GM21528 (cell line): ENCODE data around the gene ANKRD44.
A peak's percentile ranks its signal among the peaks of the same experiment; 100 is the strongest.
"Not testable (repeated sequence)": the region's sequence is repeated elsewhere in the genome, so short reads cannot be mapped to it uniquely, and the experiment has no call there.

ENCODE experiments used
- ATAC-seq: cut with Tn5 transposase; IDR thresholded peaks from one replicate; pipeline ENCODE4 v1.9.1; 2021; ENCODE audit warnings: mild to moderate bottlenecking, moderate library complexity; ENCODE audit not compliant: unreplicated experiment, low FRiP score

Gene ANKRD44

GRCh38 chr2:197294260-197294659, 16.3 kb downstream of the ANKRD44 start:
- peak; percentile 44 for ATAC-seq

GRCh38 chr2:197293252-197294007, 17.1 kb downstream of the ANKRD44 start:
- peak; percentile 42 for ATAC-seq

- no peak for ATAC-seq
Measured at GRCh38 chr2:197292619-197293018, 18.0 kb downstream of the ANKRD44 start.

- ATAC-seq, result not testable (repeated sequence)
Measured at GRCh38 chr2:197287596-197287932, 23.0 kb downstream of the ANKRD44 start.

GRCh38 chr2:197286805-197287595, 23.6 kb downstream of the ANKRD44 start:
- ATAC-seq, result peak; percentile 81

GRCh38 chr2:197285361-197285760, 25.2 kb downstream of the ANKRD44 start:
- ATAC-seq, result no peak

GRCh38 chr2:197284956-197285355, 25.6 kb downstream of the ANKRD44 start:
- ATAC-seq, result no peak

- ATAC-seq, result no peak
Measured at GRCh38 chr2:197281421-197281820, 29.2 kb downstream of the ANKRD44 start.

- ATAC-seq, result no peak
Measured at GRCh38 chr2:197280015-197280702, 30.4 kb downstream of the ANKRD44 start.

GRCh38 chr2:197278799-197279763, 31.5 kb downstream of the ANKRD44 start:
- no peak for ATAC-seq

GRCh38 chr2:197277794-197278193, 32.8 kb downstream of the ANKRD44 start:
- no peak for ATAC-seq

- ATAC-seq, result no peak
Measured at GRCh38 chr2:197276156-197276555, 34.4 kb downstream of the ANKRD44 start.

- no peak for ATAC-seq
Measured at GRCh38 chr2:197274937-197275336, 35.6 kb downstream of the ANKRD44 start.

GRCh38 chr2:197274349-197274748, 36.2 kb downstream of the ANKRD44 start:
- no peak for ATAC-seq

GRCh38 chr2:197273485-197273884, 37.1 kb downstream of the ANKRD44 start:
- ATAC-seq, result no peak

GRCh38 chr2:197270601-197271000, 40.0 kb downstream of the ANKRD44 start:
- no peak for ATAC-seq

GRCh38 chr2:197269815-197270214, 40.8 kb downstream of the ANKRD44 start:
- no peak for ATAC-seq

GRCh38 chr2:197268786-197269584, 41.6 kb downstream of the ANKRD44 start:
- no peak for ATAC-seq

GRCh38 chr2:197266477-197266876, 44.1 kb downstream of the ANKRD44 start:
- no peak for ATAC-seq
